Activated B cell treated with CpG ODN at 0.5 μM for 24 hours (primary cell): Measurements from ENCODE around the gene GMIP. TPM values are rescaled to one million over a fixed set of nuclear protein-coding genes. Genes with fewer than 3 reads are reported as not detected.

Experiments
- ATAC-seq: fragments of 200-7000 bp; cut with Tn5 transposase; one replicate; pipeline ENCODE4 v1.10.0; 2021; ENCODE audit warnings: low read depth, mild to moderate bottlenecking, moderate library complexity
- CTCF ChIA-PET: fragments of 350-600 bp; sonication (Branson Sonifier 250); formaldehyde crosslinking; loops from one replicate; lab custom pipeline; 2021; ENCODE audit warnings: antibody characterized with exemption; lab: Charles Lee
- POLR2A ChIA-PET: fragments of 350-600 bp; sonication (Branson Sonifier 250); formaldehyde crosslinking; loops from one replicate; lab custom pipeline; 2021; ENCODE audit warnings: antibody characterized with exemption; lab: Charles Lee
- DNase-seq: peaks from one replicate; pipeline ENCODE4 v3.0.0; 2022
- H3K27ac Mint-ChIP-seq: one replicate; pipeline ENCODE4 v1.8.0; 2020; ENCODE audit warnings: mixed read lengths
- H3K27me3 Mint-ChIP-seq: one replicate; pipeline ENCODE4 v1.8.0; 2021; ENCODE audit warnings: mixed read lengths
- H3K36me3 Mint-ChIP-seq: one replicate; pipeline ENCODE4 v1.8.0; 2021; ENCODE audit warnings: low read depth, mixed read lengths
- H3K4me1 Mint-ChIP-seq: one replicate; pipeline ENCODE4 v1.8.0; 2021; ENCODE audit warnings: mixed read lengths
- H3K4me3 Mint-ChIP-seq: one replicate; pipeline ENCODE4 v1.8.0; 2020; ENCODE audit warnings: mild to moderate bottlenecking, mixed read lengths
- H3K9me3 Mint-ChIP-seq: one replicate; pipeline ENCODE4 v1.8.0; 2020; ENCODE audit warnings: mixed read lengths
- intact Hi-C: fragments of 100-400 bp; cut with micrococcal nuclease; formaldehyde crosslinking; loops from one replicate; pipeline ENCODE4 v1.15.1; 2024
- total RNA-seq: library from RNA; stranded (reverse); gene quantifications from 2 replicates; pipeline ENCODE4 v1.2.3, GENCODE V29; 2022
- TF ChIP-seq, protein P1 (sequence below): fragments of 200-600 bp; IDR thresholded peaks from one replicate; pipeline ENCODE4 v1.8.0; 2022; ENCODE audit warnings: antibody characterized with exemption, mild to moderate bottlenecking

Gene GMIP
- total RNA-seq, 1 donor from 2014 or later = 129 TPM

- H3K9me3 Mint-ChIP-seq = no peaks in the 10 kb centered on the region
- H3K4me1 Mint-ChIP-seq = peaks cover 68% of the 10 kb centered on the region
- TF ChIP-seq, protein P1, sequence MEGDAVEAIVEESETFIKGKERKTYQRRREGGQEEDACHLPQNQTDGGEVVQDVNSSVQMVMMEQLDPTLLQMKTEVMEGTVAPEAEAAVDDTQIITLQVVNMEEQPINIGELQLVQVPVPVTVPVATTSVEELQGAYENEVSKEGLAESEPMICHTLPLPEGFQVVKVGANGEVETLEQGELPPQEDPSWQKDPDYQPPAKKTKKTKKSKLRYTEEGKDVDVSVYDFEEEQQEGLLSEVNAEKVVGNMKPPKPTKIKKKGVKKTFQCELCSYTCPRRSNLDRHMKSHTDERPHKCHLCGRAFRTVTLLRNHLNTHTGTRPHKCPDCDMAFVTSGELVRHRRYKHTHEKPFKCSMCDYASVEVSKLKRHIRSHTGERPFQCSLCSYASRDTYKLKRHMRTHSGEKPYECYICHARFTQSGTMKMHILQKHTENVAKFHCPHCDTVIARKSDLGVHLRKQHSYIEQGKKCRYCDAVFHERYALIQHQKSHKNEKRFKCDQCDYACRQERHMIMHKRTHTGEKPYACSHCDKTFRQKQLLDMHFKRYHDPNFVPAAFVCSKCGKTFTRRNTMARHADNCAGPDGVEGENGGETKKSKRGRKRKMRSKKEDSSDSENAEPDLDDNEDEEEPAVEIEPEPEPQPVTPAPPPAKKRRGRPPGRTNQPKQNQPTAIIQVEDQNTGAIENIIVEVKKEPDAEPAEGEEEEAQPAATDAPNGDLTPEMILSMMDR = no peak
- peaks cover 25% of the 10 kb centered on the region for H3K36me3 Mint-ChIP-seq
- CTCF ChIA-PET = no interaction called here
- H3K4me3 Mint-ChIP-seq = no peak overlapping the region
- no peak for ATAC-seq
- peak overlapping the region; percentile 41 for H3K27ac Mint-ChIP-seq
- intact Hi-C loops = loop anchor here (10.0 kb wide), 1 partner anchor 270 kb away; the partner anchor contains the start of genes MAU2 and SUGP1
- DNase-seq = no peak
- POLR2A ChIA-PET = interaction anchor here (0.6 kb wide), 1 partner anchor 18 kb away, joined by 7 read pairs; no protein-coding TSS in a partner anchor
- no peaks in the 10 kb centered on the region for H3K27me3 Mint-ChIP-seq
These were observed 49.1 kb downstream of the GMIP start for GRCh38 chr19:19594381-19594780.

DNA sequence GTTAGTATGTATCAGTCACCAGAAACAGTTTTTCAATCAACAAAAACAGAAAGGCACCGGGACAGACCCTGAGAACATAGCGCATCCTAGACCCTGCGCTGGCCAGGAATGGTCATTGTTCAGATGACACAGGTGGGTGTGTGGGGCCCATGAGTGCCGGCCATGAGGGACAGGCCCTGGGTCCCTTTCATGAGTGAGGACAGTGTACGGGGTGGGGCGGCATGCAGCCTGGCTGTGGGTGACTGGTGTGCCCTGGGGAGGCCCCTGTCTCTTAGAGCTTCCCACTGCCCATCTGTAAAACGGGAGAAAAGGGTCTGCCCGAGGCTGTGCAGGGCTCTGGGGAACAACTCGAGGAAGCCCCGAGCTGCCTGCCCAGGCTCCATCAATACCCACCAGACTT lies 50.8 kb downstream of the GMIP start:
- Mint-ChIP-seq H3K4me1 (peaks cover 52% of the 10 kb centered on the region), H3K27ac (peak overlapping the region; percentile 92), H3K27me3 (no peaks in the 10 kb centered on the region), H3K4me3 (no peak overlapping the region), H3K36me3 (peaks cover 26% of the 10 kb centered on the region), H3K9me3 (no peaks in the 10 kb centered on the region)
- intact Hi-C loops = loop anchor here (10.0 kb wide), 1 partner anchor 268 kb away; the partner anchor contains the start of genes MAU2 and SUGP1
- CTCF ChIA-PET = no interaction called here
- POLR2A ChIA-PET = interaction anchor here (1.9 kb wide), 1 partner anchor 25 kb away, joined by 5 read pairs; no protein-coding TSS in a partner anchor
- no peak for DNase-seq
- no peak for ATAC-seq
- TF ChIP-seq, protein P1 = no peak

- DNase-seq = no peak
- ChIA-PET CTCF (interaction anchor here (1.4 to 1.5 kb wide), 2 partner anchors 53 to 59 kb away, joined by 4 to 5 read pairs; partner anchors contain the start of gene GMIP), POLR2A (interaction anchor here (0.7 to 1.9 kb wide), 8 partner anchors 26 to 230 kb away, joined by 3 to 6 read pairs (median 3); partner anchors contain the start of genes ATP13A1, NDUFA13, TSSK6 and ZNF14)
- Mint-ChIP-seq H3K4me3 (peak overlapping the region; percentile 70), H3K27me3 (no peaks in the 10 kb centered on the region), H3K36me3 (peaks cover 22% of the 10 kb centered on the region), H3K4me1 (peaks cover 41% of the 10 kb centered on the region), H3K9me3 (no peaks in the 10 kb centered on the region), H3K27ac (peak overlapping the region; percentile 92)
- TF ChIP-seq, protein P1 = no peak
- peak; percentile 91 for ATAC-seq
- intact Hi-C loops = loop anchor here (1.0 to 10.0 kb wide), 3 partner anchors 27 to 266 kb away; partner anchors contain the start of genes GMIP, MAU2, PBX4 and SUGP1
These were observed 52.2 kb downstream of the GMIP start for GRCh38 chr19:19591133-19591825.

GRCh38 chr19:19588546-19588945 lies 54.9 kb downstream of the GMIP start:
- H3K36me3 Mint-ChIP-seq = peaks cover 21% of the 10 kb centered on the region

More at GRCh38 chr19:19588546-19588945, 54.9 kb downstream of the GMIP start:
- POLR2A ChIA-PET = no interaction called here
- intact Hi-C loops = no loop called here
- CTCF ChIA-PET = interaction anchor here (0.7 kb wide), 1 partner anchor 57 kb away, joined by 3 read pairs; no protein-coding TSS in a partner anchor
- TF ChIP-seq, protein P1 = no peak
- H3K4me3 Mint-ChIP-seq = no peak overlapping the region
- no peaks in the 10 kb centered on the region for H3K9me3 Mint-ChIP-seq
- no peak for DNase-seq
- peaks cover 26% of the 10 kb centered on the region for H3K4me1 Mint-ChIP-seq
- no peak overlapping the region for H3K27ac Mint-ChIP-seq
- no peaks in the 10 kb centered on the region for H3K27me3 Mint-ChIP-seq
- no peak for ATAC-seq
